WI38 (cell line): ENCODE data around the gene IPO9.

Experiments
- H3K4me3 ChIP-seq: 2 replicates; pipeline ENCODE4 v1.5.1; 2011; ENCODE audit warnings: low read depth, mild to moderate bottlenecking, control low read depth, low read length
- TF ChIP-seq, protein P1 (sequence below): IDR thresholded peaks from 2 replicates; pipeline ENCODE4 v1.5.1; 2012; ENCODE audit warnings: low read depth, mild to moderate bottlenecking, control low read depth, low read length

IPO9 gene

DNA sequence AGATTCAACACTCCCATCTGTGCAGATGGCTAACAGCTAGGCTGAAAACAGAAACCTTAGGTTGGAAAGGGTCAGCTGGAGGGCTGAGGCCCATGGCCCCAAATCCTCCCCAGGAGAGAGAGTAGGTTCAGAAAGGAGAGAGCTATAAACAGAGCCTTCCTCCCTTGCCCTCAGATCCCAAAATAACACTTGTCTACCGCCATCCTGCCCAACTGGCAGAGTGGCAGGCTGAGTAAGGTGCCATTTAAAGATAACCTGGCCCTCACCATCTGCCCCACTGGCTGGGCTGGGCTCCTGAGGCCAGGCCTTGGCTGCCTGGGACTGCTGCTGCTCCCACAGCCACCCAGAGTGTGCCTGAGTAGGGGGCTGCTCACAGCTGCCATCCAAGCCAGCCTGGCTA lies 55.5 kb downstream of the IPO9 start:
- TF ChIP-seq, protein P1, sequence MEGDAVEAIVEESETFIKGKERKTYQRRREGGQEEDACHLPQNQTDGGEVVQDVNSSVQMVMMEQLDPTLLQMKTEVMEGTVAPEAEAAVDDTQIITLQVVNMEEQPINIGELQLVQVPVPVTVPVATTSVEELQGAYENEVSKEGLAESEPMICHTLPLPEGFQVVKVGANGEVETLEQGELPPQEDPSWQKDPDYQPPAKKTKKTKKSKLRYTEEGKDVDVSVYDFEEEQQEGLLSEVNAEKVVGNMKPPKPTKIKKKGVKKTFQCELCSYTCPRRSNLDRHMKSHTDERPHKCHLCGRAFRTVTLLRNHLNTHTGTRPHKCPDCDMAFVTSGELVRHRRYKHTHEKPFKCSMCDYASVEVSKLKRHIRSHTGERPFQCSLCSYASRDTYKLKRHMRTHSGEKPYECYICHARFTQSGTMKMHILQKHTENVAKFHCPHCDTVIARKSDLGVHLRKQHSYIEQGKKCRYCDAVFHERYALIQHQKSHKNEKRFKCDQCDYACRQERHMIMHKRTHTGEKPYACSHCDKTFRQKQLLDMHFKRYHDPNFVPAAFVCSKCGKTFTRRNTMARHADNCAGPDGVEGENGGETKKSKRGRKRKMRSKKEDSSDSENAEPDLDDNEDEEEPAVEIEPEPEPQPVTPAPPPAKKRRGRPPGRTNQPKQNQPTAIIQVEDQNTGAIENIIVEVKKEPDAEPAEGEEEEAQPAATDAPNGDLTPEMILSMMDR, result no peak
- H3K4me3 ChIP-seq, result no peak overlapping the region

DNA sequence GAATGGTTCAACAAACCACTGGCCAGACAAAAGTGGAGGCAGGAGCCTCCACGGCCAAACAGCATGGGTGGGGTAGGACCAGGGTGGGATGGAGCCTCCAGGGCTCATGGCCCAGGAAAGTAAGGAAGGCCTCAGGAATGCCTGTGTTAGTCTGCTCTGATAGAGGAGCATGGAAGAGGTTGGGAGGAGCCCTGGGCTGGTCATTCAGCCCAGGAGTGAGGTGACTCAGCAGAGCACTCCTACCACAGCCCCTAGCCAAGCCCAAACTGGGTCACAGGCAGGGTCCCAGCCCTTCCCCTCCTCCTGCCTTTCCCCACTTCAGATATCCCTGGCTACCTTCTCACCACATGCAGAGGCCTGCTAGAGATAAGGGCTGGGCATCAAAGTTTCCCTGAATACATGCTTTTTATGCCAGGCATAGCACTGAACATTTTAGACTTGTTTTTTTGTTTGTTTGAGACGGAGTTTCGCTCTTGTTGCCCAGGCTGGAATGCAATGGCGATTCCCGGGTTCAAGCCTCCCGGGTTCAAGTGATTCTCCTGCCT lies 56.6 kb downstream of the IPO9 start:
- no peak overlapping the region for H3K4me3 ChIP-seq
- TF ChIP-seq, protein P1, result no peak

DNA sequence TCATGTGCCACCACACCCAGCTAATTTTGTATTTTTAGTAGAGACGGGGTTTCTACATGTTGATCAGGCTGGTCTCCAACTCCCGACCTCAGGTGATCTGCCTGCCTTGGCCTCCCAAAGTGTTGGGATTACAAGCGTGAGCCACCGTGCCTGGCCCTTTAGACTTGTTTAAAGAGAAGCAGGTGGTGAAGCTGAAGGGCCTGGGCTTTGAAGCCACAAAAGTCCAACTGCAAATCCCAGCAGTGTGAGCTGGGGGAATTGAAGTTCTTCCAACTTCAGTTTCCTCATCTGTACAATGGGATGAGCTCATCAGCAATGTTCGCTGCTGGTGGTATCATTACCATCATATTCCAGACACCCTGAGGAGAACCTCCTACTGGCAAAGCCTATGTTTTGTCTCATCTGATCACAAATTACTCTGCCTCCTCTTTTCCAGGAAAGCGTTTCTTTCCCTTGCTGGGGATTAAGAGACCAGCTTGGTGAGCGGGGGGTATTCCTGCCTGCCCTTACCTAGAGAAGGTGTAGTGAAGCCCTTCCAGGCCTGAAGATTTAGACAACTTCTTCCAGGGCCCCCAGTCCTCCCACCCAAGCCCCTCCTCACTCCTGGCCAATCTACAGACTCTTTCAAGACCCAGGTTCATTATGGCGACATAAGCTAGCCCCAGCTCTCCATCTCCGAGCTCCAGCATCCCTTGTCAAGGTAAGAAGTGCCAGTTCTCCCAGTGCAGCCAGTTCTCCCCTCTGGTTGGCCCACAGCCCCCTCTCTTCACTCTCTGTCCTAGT lies 57.3 kb downstream of the IPO9 start:
- TF ChIP-seq, protein P1, result no peak
- H3K4me3 ChIP-seq, result no peak overlapping the region

DNA sequence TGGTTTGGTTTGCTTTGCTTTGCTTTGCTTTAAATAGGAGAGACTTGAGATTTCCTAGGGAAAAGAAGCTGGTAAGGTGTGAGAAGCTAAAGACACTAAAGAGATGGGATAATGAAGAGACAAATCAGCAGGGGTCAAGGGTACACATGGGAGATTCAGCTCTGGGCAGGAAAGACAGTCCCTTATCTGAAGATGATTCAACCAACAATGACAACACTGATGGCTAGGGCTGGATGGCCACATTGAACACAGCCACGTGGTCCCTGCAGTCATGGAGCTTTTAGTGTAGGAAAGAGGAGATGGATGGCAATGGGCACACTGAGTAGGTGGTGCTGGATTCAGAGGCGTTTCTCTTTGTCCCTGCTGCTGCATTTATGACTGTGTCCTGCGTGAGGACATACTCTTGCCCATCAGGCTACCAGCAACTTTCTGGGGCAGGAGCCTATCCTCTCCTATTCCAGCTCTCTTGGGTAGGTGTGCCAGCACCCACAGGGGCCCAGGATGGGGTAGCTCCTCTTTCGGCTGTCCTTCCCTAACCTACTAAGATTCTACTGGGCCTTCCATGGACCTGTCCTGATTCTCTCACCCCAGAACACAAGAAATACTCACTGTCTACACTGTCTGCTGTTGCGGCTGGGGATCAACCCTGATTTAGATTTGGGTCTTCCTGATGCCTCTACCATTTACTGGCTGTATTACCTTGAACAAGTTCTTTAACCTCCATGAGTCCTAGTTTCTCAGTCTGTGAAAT lies 58.3 kb downstream of the IPO9 start:
- TF ChIP-seq, protein P1, result no peak
- no peak overlapping the region for H3K4me3 ChIP-seq

DNA sequence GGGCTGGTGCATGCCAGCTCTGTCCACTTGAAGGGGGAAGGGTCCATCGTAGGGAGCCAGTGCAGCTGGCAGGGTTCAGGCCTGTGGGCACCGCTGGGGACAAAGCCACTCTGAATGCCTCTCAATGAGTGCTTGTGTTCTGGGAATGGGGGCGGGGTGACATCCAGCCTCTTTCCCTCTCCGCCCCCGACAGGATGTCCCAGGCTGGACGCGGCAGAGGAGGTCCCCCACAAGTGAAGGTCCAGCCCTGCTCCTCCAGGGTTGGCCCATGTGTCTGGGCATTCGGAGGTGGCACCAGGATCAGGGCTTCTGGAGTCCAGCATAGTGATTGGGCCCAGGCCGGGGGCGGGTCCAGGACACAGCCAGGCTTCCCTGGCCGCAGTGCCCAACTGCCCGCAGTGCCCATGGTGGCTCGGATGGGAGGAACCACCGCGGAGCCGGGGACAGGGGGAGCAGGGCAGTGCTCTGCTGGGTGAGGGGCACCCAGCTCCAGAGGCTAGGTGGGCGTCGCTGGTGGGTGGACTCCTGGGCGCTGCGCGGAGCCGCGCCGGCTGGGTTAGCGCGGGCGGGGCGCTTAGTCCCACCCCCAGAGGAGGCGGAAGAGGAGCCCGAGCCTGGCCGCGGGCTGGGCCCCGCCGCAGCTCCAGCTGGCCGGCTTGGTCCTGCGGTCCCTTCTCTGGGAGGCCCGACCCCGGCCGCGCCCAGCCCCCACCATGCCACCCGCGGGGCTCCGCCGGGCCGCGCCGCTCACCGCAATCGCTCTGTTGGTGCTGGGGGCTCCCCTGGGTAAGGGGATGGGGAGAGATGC lies 59.5 kb downstream of the IPO9 start, which contains the start of gene SHISA4:
Gene SHISA4 (plus strand): TSS at position 617 of the 808 bp plus-strand sequence. CDS start 97 bp downstream, at position 714.
- H3K4me3 ChIP-seq, result peak within 1 kb of the TSS; percentile 78
- TF ChIP-seq, protein P1, result no peak

DNA sequence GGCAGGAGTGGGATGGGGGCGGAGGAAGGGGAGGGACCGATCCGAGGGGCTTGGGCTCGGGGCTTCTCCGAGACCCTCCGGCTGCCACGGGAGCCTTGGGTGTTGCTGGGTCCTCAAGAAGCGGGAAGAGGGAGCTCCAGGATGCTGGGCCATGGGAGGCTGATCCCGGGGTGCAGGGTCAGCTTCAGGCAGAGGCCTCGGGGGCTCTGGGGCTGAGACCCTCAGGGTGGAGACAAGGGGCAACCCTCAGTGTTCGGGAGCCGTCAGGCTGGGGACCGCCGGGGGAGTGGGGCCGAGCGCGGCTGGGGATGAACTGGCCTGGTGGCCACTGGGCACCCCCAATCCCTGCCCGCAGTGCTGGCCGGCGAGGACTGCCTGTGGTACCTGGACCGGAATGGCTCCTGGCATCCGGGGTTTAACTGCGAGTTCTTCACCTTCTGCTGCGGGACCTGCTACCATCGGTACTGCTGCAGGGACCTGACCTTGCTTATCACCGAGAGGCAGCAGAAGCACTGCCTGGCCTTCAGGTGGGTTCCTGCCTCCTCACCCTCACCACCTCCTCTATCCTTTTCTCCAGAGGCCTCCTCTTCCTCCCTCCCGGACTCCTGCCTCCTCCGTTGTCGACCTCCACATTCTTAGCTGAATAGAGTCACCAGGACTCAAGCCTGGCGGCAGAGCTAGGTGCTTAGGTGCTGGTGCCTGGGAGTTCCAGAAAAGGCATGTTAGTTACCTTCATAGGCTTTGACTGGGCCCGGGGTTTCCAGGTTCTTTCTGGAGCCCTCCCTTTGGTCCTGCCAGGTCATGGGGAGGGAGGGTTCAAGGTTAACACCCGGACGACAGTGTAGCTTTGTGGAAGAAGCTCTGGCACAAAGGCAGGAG lies 60.4 kb downstream of the IPO9 start:
- peak overlapping the region; percentile 78 for H3K4me3 ChIP-seq
- TF ChIP-seq, protein P1, result no peak
